Forelimb muscle (tissue), 1 donor: ENCODE results near the gene SDHAF3. TPM values are rescaled to one million over a fixed set of nuclear protein-coding genes. Genes with fewer than 3 reads are reported as not detected.

Source experiments
- DNase-seq: peaks from one replicate; pipeline ENCODE4 v3.0.0-alpha.2; 2013; ENCODE audit warnings: low read depth
- polyA plus RNA-seq: library from polyadenylated mRNA; unstranded; fragments of 120-200 nt; gene quantifications from one replicate; pipeline ENCODE4 v1.2.1, GENCODE V29; 2013; ENCODE audit not compliant: insufficient read length

SDHAF3 gene
- polyA plus RNA-seq, 1 donor, result 18.9 TPM

DNA sequence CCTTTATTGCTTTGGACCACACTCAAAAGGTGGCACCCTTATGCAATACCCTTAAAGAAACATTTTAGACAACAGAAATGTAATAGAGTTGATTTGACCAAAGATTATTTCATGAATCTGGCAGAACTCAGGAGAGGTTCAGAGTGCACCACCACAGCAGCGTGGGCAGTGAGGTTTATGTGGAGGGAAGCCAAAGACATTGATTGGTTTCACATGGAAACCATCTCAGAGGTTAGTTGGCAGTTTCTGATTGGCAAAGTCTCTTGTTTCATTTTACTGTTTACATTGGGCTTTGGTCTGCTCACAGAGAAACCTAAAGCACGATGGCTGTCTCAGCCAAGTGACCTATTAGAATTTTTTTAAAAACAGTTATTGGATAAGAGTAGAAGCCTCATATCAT, 101.3 kb downstream of the SDHAF3 start:
- DNase-seq, result no peak

DNA sequence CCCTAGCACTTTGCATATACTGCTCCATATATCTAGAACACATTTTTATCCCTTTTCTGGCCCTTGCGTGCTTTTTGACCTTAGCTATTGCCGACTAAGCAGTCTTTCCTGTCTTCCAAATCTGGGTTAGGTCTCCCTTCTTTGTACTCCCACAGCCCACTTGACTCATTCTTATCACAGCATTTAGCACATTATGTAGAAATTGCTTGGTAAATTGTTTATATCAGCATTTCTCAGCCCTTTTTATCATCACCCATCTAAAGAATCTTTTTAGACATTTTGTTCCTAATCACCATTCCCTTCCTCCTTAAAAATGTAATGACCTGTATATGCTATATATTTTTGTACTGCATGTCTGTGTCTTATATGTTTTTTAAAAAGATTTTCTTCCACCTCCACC, 101.7 kb downstream of the SDHAF3 start:
- DNase-seq, result no peak

DNA sequence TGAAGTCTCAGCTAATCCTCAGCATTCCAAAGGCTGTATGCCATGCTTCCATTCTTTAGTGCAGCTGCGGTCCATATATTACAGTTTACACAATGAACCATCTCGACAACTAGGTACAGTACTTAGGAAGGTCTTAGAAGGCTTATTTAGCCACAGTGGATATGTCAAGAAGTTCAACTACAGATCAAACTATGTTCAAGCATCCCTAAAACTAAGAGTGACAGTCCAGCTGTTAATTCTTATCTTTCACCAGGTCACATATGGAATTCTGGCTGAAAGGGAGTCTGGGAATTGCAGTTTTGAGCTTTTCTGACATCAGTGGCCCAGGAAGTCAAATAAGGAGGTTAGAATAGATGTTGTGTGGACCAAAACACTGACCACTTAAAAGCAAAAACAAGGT, 106.8 kb downstream of the SDHAF3 start:
- DNase-seq, result no peak

DNA sequence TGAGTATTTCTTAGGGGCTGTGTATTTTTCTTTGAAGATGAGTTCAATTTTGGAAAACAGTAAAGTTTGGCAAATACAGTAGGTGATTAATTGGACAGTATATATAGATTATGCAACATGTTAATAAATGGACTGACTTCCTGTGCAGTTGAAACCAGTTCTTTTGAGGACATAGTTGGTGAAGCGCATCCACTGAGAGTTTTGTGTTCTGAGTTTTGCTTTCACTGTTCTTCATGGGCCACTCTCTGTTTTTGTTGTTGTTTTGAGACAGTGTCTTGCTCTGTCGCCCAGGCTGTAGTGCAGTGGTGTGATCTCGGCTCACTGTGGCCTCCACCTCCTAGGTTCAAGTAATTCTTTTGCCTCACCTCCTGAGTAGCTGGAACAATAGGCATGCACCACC, 109.0 kb downstream of the SDHAF3 start:
- no peak for DNase-seq

Other genes starting within 250 kb of the SDHAF3 start
- 0.14 TPM for gene DLX6, start 112.1 kb upstream of the SDHAF3 start, polyA plus RNA-seq
- gene DLX5, start 92.9 kb upstream of the SDHAF3 start, polyA plus RNA-seq, result 0.22 TPM